H1 (cell line): ENCODE measurements around the gene LAD1. TPM values are rescaled to one million over a fixed set of nuclear protein-coding genes. Genes with fewer than 3 reads are reported as not detected.

ENCODE experiments used
- CTCF ChIA-PET: fragments of 300-600 bp; sonication (Branson Sonifier 250); formaldehyde crosslinking; loops from one replicate; lab custom pipeline; 2021; ENCODE audit not compliant: partially characterized antibody; lab: Charles Lee
- POLR2A ChIA-PET: fragments of 300-600 bp; sonication (Branson Sonifier 250); formaldehyde crosslinking; loops from one replicate; lab custom pipeline; 2021; ENCODE audit warnings: inconsistent platforms; ENCODE audit not compliant: partially characterized antibody; lab: Charles Lee
- DNase-seq, 2 experiments: peaks; one replicate each; pipeline versions ENCODE4 v3.0.0 to v3.0.0-alpha.2; 2010 to 2022; ENCODE audit warnings: low spot score in 2 of 2, low read depth in 1 of 2, mixed read lengths in 1 of 2
- FAIRE-seq: peaks from 2 replicates; lab custom pipeline; 2011; peaks lifted over from hg19 to GRCh38; lab: Jason Lieb, UNC
- H2AFZ ChIP-seq: 2 replicates; pipeline ENCODE4 v1.8.1; 2012; ENCODE audit warnings: low read length, inconsistent platforms
- H2AK5ac ChIP-seq: 2 replicates; pipeline ENCODE4 v1.6.1; 2013; ENCODE audit warnings: low read depth, low read length
- H2BK120ac ChIP-seq: replicated peaks from 2 replicates; pipeline ENCODE3; 2013; ENCODE audit warnings: low read depth, low read length, inconsistent platforms
- H2BK12ac ChIP-seq: 2 replicates; pipeline ENCODE4 v1.6.1; 2013; ENCODE audit warnings: low read depth, low read length
- H2BK15ac ChIP-seq: 2 replicates; pipeline ENCODE4 v1.6.1; 2013; ENCODE audit warnings: low read length
- H2BK20ac ChIP-seq: 2 replicates; pipeline ENCODE4 v1.6.1; 2013; ENCODE audit warnings: low read length
- H2BK5ac ChIP-seq: 2 replicates; pipeline ENCODE4 v1.6.1; 2013; ENCODE audit warnings: low read depth, low read length
- H3K14ac ChIP-seq: 2 replicates; pipeline ENCODE4 v1.6.1; 2013; ENCODE audit warnings: inconsistent platforms; ENCODE audit not compliant: insufficient read length
- H3K18ac ChIP-seq: 2 replicates; pipeline ENCODE4 v1.6.1; 2013; ENCODE audit warnings: low read length; ENCODE audit errors: extremely low read depth
- H3K23ac ChIP-seq: 2 replicates; pipeline ENCODE4 v1.6.1; 2013; ENCODE audit warnings: inconsistent platforms; ENCODE audit not compliant: insufficient read length
- H3K23me2 ChIP-seq: 2 replicates; pipeline ENCODE4 v1.6.1; 2013; ENCODE audit warnings: low read depth, low read length
- H3K27ac ChIP-seq: 2 replicates; pipeline ENCODE4 v1.6.1; 2011; ENCODE audit warnings: low read depth, low read length, inconsistent platforms
- H3K27me3 ChIP-seq, 4 experiments: replicated peaks in 1 of 4; 1 replicate in 1 of 4; 2 replicates in 3 of 4; pipeline versions ENCODE4 v1.6.1 to v1.8.1; 2011 to 2013; ENCODE audit warnings: low read length in 3 of 4, mild to moderate bottlenecking in 3 of 4, inconsistent platforms in 2 of 4, mixed read lengths in 2 of 4, moderate library complexity in 1 of 4; ENCODE audit not compliant: control insufficient read depth in 3 of 4, insufficient read depth in 3 of 4; ENCODE audit errors: extremely low read depth in 1 of 4
- H3K36me3 ChIP-seq, 4 experiments: 2 replicates each; pipeline versions ENCODE4 v1.6.1 to v1.8.1; 2011 to 2013; ENCODE audit warnings: mild to moderate bottlenecking in 4 of 4, low read length in 3 of 4, moderate library complexity in 2 of 4, control low read depth in 1 of 4, inconsistent platforms in 1 of 4; ENCODE audit not compliant: insufficient read depth in 4 of 4, control insufficient read depth in 2 of 4
- H3K4ac ChIP-seq: replicated peaks from 2 replicates; pipeline ENCODE3; 2013; ENCODE audit warnings: low read length, low read depth, mixed read lengths, inconsistent platforms; ENCODE audit not compliant: insufficient read length
- H3K4me1 ChIP-seq, 4 experiments: replicated peaks in 1 of 4; 1 replicate in 1 of 4; 2 replicates in 3 of 4; pipeline versions ENCODE4 v1.6.1 to v1.8.1; 2011 to 2013; ENCODE audit warnings: low read length in 3 of 4, inconsistent platforms in 2 of 4, mixed read lengths in 1 of 4; ENCODE audit not compliant: insufficient read depth in 4 of 4, control insufficient read depth in 3 of 4
- H3K4me2 ChIP-seq, 2 experiments: 2 replicates each; pipeline versions ENCODE4 v1.6.1 to v1.8.1; 2011 to 2013; ENCODE audit warnings: low read depth in 2 of 2, low read length in 2 of 2, control low read depth in 1 of 2, inconsistent platforms in 1 of 2, mild to moderate bottlenecking in 1 of 2; ENCODE audit not compliant: insufficient read depth in 1 of 2
- H3K4me3 ChIP-seq, 4 experiments: fragments of 200-600, 300-600 bp in 1 of 4; sonication (generic), shearing (Covaris generic), sonication (Bioruptor Twin) in 1 of 4; 2 replicates each; pipeline versions ENCODE4 v1.5.1 to v1.8.1; 2011 to 2016; ENCODE audit warnings: low read length in 4 of 4, low read depth in 3 of 4, control low read depth in 2 of 4, inconsistent platforms in 2 of 4, mild to moderate bottlenecking in 2 of 4, mixed read lengths in 1 of 4, moderate library complexity in 1 of 4; ENCODE audit not compliant: insufficient read depth in 2 of 4; ENCODE audit errors: extremely low read depth in 1 of 4
- H3K56ac ChIP-seq: replicated peaks from 2 replicates; pipeline ENCODE3; 2013; ENCODE audit warnings: low read depth, mild to moderate bottlenecking, mixed read lengths, low read length, inconsistent platforms; ENCODE audit not compliant: insufficient read length
- H3K79me1 ChIP-seq: 2 replicates; pipeline ENCODE4 v1.6.1; 2013; ENCODE audit warnings: low read depth, low read length, control low read depth
- H3K79me2 ChIP-seq, 2 experiments: 2 replicates each; pipeline versions ENCODE4 v1.6.1 to v1.8.1; 2012 to 2013; ENCODE audit warnings: low read length in 2 of 2, mild to moderate bottlenecking in 2 of 2, inconsistent platforms in 1 of 2; ENCODE audit not compliant: insufficient read depth in 2 of 2, control insufficient read depth in 1 of 2
- H3K9ac ChIP-seq, 4 experiments: replicated peaks in 1 of 4; 1 replicate in 1 of 4; 2 replicates in 3 of 4; pipeline versions ENCODE4 v1.6.1 to v1.8.1; 2011 to 2013; ENCODE audit warnings: low read depth in 3 of 4, low read length in 3 of 4, control low read depth in 2 of 4, mild to moderate bottlenecking in 2 of 4, moderate library complexity in 2 of 4, inconsistent platforms in 1 of 4; ENCODE audit errors: extremely low read depth in 1 of 4
- H3K9me3 ChIP-seq, 2 experiments: 2 replicates each; pipeline versions ENCODE4 v1.6.1 to v1.8.1; 2012 to 2013; ENCODE audit warnings: mild to moderate bottlenecking in 2 of 2, moderate library complexity in 2 of 2, control low read depth in 1 of 2, inconsistent platforms in 1 of 2, low read depth in 1 of 2, low read length in 1 of 2, mixed read lengths in 1 of 2; ENCODE audit not compliant: insufficient read depth in 2 of 2
- H4K20me1 ChIP-seq, 2 experiments: replicated peaks in 1 of 2; 2 replicates each; pipeline versions ENCODE3 to v1.8.1; 2011 to 2013; ENCODE audit warnings: inconsistent platforms in 2 of 2, low read length in 2 of 2, mild to moderate bottlenecking in 1 of 2; ENCODE audit not compliant: insufficient read depth in 2 of 2, control insufficient read depth in 1 of 2
- H4K5ac ChIP-seq: 2 replicates; pipeline ENCODE4 v1.6.1; 2013; ENCODE audit warnings: low read length, low read depth, mixed read lengths, inconsistent platforms; ENCODE audit not compliant: insufficient read length
- H4K8ac ChIP-seq: 2 replicates; pipeline ENCODE4 v1.8.0; 2013; ENCODE audit warnings: mild to moderate bottlenecking, moderate library complexity, low read length, inconsistent platforms; ENCODE audit not compliant: insufficient read depth; ENCODE audit errors: extremely low read depth
- H4K91ac ChIP-seq: replicated peaks from 2 replicates; pipeline ENCODE3; 2013; ENCODE audit warnings: low read length, mixed read lengths, inconsistent platforms; ENCODE audit not compliant: insufficient read length
- CBX5 ChIP-seq: fragments of 300-800, 300-1000 bp; sonication (generic); IDR thresholded peaks from 2 replicates; pipeline ENCODE4 v1.7.1; 2016; ENCODE audit warnings: antibody characterized with exemption, low read length, low read depth
- CEBPB ChIP-seq: IDR thresholded peaks from 2 replicates; pipeline ENCODE4 v1.6.1; 2012; ENCODE audit warnings: low read depth, low read length
- CHD1 ChIP-seq: IDR thresholded peaks from 2 replicates; pipeline ENCODE4 v1.6.1; 2012; ENCODE audit warnings: low read depth, low read length, improper control_type of control experiment
- NANOG ChIP-seq: IDR thresholded peaks from 2 replicates; pipeline ENCODE4 v1.6.1; 2011; ENCODE audit warnings: low read length, low read depth, mild to moderate bottlenecking, inconsistent platforms; ENCODE audit not compliant: insufficient read depth, poor library complexity, severe bottlenecking
- RAD21 ChIP-seq, 2 experiments: IDR thresholded peaks in 1 of 2; conservative IDR thresholded peaks in 1 of 2; 2 replicates each; pipeline ENCODE4 v1.6.1; 2011; ENCODE audit warnings: low read depth in 2 of 2, low read length in 2 of 2, improper control_type of control experiment in 1 of 2, inconsistent platforms in 1 of 2, mild to moderate bottlenecking in 1 of 2, moderate library complexity in 1 of 2
- RFX5 ChIP-seq: IDR thresholded peaks from 2 replicates; pipeline ENCODE4 v1.6.1; 2011; ENCODE audit warnings: low read depth, low read length, improper control_type of control experiment, borderline replicate concordance
- RXRA ChIP-seq: IDR thresholded peaks from 2 replicates; pipeline ENCODE4 v1.6.1; 2011; ENCODE audit warnings: low read depth, mild to moderate bottlenecking, low read length, moderate library complexity; ENCODE audit not compliant: insufficient read depth
- SIX5 ChIP-seq: IDR thresholded peaks from 2 replicates; pipeline ENCODE4 v1.6.1; 2011; ENCODE audit warnings: mild to moderate bottlenecking, low read depth, low read length
- TAF7 ChIP-seq: optimal IDR thresholded peaks from 2 replicates; pipeline ENCODE3; 2011; ENCODE audit warnings: low read depth, mild to moderate bottlenecking, inconsistent platforms, low read length, moderate library complexity, borderline replicate concordance
- WGBS, 2 experiments: shearing (Covaris generic) in 1 of 2; methylation state at CpG; one replicate each; pipeline versions ENCODE4 v1.1.6 to v1.1.7; 2013 to 2015; ENCODE audit warnings: low lambda C conversion rate in 2 of 2, mixed read lengths in 2 of 2, inconsistent platforms in 1 of 2, low coverage in 1 of 2, missing lambda C conversion rate in 1 of 2; ENCODE audit not compliant: insufficient replicate concordance in 2 of 2, insufficient coverage in 1 of 2, insufficient read length in 1 of 2; ENCODE audit errors: extremely low coverage in 1 of 2, missing lambda C conversion rate in 1 of 2; 5-methylcytosine and 5-hydroxymethylcytosine counted together
- polyA plus RNA-seq, 7 experiments: library from polyadenylated mRNA; depleted of rRNA in 3 of 7; stranded (reverse) in 5 of 7; unstranded in 2 of 7; fragments of >200 nt in 5 of 7; fragments of 200-250 nt in 2 of 7; gene quantifications; 1 replicate in 5 of 7; 2 replicates in 1 of 7; 4 replicates in 1 of 7; pipeline versions ENCODE4 v1.2.1 to v1.2.3, GENCODE V29; 2011 to 2013; ENCODE audit warnings: missing spikeins in 2 of 7, mixed read lengths in 2 of 7
- total RNA-seq: library from RNA; stranded (reverse); fragmentation: NEBNext Ultra II Directional; extraction: Animal tissue kit (Norgen Biotek cat#: 25700); gene quantifications from 2 replicates; pipeline ENCODE4 v1.2.1, GENCODE V29; 2021

The LAD1 gene
- total and polyA plus RNA-seq, 2 of the 8 experiments (the other 6 are each of a cell fraction or from before 2014, with no cell fraction given) = 9.3 to 32.8 TPM

DNA sequence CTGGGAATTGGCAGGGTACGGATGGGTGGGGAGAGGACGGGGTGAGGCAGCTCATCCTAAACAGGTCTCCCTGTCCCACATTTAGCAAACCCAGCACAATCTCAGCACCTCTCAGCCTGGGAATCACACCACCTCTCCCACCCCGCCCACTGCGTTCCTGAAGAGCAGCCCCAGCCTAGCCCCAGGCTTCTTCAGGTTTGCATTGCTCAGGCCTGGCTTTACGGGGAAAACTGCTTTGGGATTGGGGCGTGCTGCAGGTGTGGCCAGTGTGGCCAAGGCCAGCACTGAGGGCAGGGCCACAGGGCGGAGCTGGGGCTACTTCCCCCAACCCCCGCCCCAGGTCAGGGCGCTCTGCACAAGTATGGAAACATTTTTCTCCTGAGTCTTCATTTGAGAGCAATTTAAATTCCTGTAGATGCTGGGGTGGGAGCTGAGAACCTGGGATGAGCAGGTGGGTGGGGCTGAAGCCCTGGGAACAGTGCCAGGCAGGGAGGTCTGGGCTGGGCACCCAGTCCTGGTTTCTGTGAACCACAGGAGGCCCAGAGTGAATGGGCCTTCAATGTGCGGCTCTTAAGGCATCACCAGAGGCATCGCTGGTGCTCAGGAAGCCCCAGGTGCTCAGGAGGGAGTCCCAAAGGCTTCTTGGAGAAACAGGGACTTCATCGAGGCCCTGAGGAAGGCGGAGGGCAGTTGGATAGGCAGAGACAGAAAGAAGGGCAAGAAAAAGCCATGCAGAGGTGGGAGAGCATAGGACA, 45.8 kb downstream of the LAD1 start:
- Histone ChIP-seq H4K8ac (no peak overlapping the region), H3K27ac (no peak overlapping the region), H4K5ac (no peak overlapping the region), H3K14ac (no peak overlapping the region), H3K56ac (no peak overlapping the region), H4K20me1 (no peaks in the 10 kb centered on the region), H2BK120ac (no peak overlapping the region), H3K36me3 (no peaks in the 10 kb centered on the region), H3K23ac (no peak overlapping the region), H3K79me1 (no peaks in the 10 kb centered on the region), H3K4me1 (peaks cover 0 to 10% (median 3%) of the 10 kb centered on the region in 4 experiments; a peak in 6 of 7 replicates), H3K9ac (no peak overlapping the region), H3K23me2 (no peaks in the 10 kb centered on the region), H3K79me2 (no peaks in the 10 kb centered on the region), H2BK5ac (no peak overlapping the region), H3K27me3 (no peaks in the 10 kb centered on the region), H3K9me3 (no peaks in the 10 kb centered on the region), H3K4ac (no peak overlapping the region), H2AFZ (no peak overlapping the region), H2BK20ac (no peak overlapping the region), H2BK15ac (no peak overlapping the region), H4K91ac (no peak overlapping the region), H3K4me2 (no peak overlapping the region), H2AK5ac (no peak overlapping the region), H2BK12ac (0 out of 2 replicates have a peak overlapping the region, but pooled peaks have one; percentile 6), H3K18ac (no peak overlapping the region), H3K4me3 (no peak overlapping the region)
- WGBS, 2 experiments = 83% methylated on average over 13 of the region's 13 CpGs; no CpG with 5 or more reads in 1 of the 2 experiments
- CTCF ChIA-PET = interaction anchor here (0.6 to 13.2 kb wide), 13 partner anchors 6 to 99 kb away, joined by 3 to 271 read pairs (median 5); no protein-coding TSS in a partner anchor
- TF ChIP-seq RXRA (no peak), TAF7 (no peak), RFX5 (no peak), RAD21 (IDR thresholded peaks at IDR 0.05 in 1 of 2, conservative IDR thresholded peaks at IDR 0.05 in 1 of 2; ENCODE audit: low read depth in 2 of 2, low read length in 2 of 2) (no peak), SIX5 (no peak), CBX5 (no peak), NANOG (no peak), CHD1 (no peak), CEBPB (no peak)
- POLR2A ChIA-PET = interaction anchor here (0.8 kb wide), 1 partner anchor 24 kb away, joined by 3 read pairs; the partner anchor contains the start of gene TNNT2
- FAIRE-seq (no peak), DNase-seq (no peak)
